OCI-LY1 (cell line): Measurements from ENCODE around the gene CILP.

ENCODE experiments used
- EZH2 ChIP-seq: fragments of 200-600 bp; sonication (generic), shearing (Covaris generic); IDR thresholded peaks from 2 replicates; pipeline ENCODE4 v1.8.0; 2017; ENCODE audit warnings: borderline replicate concordance, mixed run types, mild to moderate bottlenecking, antibody characterized with exemption, low read length, moderate library complexity, mixed read lengths
- TF ChIP-seq, protein P1 (sequence below): fragments of 200-600 bp; sonication (generic), shearing (Covaris generic); IDR thresholded peaks from 2 replicates; pipeline ENCODE4 v1.5.1; 2017; ENCODE audit warnings: mild to moderate bottlenecking, antibody characterized with exemption, low read length, moderate library complexity, mixed read lengths

DNA sequence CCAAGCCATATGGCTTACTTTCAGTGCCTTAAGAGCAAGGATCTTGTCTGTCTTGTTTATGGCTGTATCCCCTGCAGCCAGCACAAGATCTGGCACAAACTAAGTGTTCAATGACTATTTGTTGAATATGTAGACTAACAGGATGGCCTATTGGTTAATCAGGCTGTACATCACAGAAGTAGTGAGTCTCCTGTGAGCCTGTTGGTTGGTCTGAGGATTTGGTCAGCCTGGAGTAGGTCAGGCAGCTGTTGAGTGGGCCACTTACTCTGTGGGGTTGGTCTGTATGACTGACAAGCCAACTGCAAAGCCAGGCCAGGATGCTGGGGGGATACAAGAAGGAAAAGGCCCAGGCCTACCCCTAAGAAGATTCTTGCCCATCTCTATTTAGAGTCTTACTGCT, 33.4 kb upstream of the CILP start:
- TF ChIP-seq, protein P1, sequence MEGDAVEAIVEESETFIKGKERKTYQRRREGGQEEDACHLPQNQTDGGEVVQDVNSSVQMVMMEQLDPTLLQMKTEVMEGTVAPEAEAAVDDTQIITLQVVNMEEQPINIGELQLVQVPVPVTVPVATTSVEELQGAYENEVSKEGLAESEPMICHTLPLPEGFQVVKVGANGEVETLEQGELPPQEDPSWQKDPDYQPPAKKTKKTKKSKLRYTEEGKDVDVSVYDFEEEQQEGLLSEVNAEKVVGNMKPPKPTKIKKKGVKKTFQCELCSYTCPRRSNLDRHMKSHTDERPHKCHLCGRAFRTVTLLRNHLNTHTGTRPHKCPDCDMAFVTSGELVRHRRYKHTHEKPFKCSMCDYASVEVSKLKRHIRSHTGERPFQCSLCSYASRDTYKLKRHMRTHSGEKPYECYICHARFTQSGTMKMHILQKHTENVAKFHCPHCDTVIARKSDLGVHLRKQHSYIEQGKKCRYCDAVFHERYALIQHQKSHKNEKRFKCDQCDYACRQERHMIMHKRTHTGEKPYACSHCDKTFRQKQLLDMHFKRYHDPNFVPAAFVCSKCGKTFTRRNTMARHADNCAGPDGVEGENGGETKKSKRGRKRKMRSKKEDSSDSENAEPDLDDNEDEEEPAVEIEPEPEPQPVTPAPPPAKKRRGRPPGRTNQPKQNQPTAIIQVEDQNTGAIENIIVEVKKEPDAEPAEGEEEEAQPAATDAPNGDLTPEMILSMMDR: no peak
- no peak for TF ChIP-seq EZH2
